ENCODE data around the gene ABCG1. TPM values are rescaled to one million over a fixed set of nuclear protein-coding genes. Genes with fewer than 3 reads are reported as not detected.
A peak's percentile ranks its signal among the peaks of the same experiment; 100 is the strongest.

The ABCG1 gene
- polyA plus RNA-seq, 2 of the 4 experiments (the other 2 are of a cell fraction): 2.3 to 5.1 TPM

DNA sequence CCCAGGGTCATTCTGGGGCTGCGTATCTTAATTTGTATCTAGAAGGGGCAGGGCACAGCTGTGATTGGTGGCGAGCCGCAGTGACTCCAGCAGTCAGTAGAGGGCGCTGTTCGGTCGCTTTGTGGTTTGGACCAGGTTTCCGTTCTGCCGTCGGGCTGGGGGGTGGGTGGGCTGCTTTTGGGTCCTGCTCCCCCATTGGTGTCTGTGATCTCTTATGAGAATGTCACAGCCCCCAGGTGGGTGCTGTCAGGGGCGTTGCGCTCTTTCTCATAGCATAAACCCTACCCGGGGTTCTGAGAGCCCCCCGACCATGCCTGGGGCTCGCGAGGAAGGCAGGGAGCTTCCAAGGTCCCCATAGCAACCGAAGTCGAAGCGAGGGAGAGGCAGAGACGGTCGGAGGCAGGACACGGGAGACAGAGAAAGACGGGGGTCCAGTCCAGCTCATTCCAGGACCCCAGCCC is 90.8 kb downstream of the ABCG1 start:
- Histone ChIP-seq H3K4me2 (peak overlapping the region; percentile 33; the same call in 1 of the 3 replicates), H3K4me3 (no peak overlapping the region), H3K4me1 (no peaks in the 10 kb centered on the region), H3K27ac (no peak overlapping the region), H3K9me3 (no peaks in the 10 kb centered on the region)
- TF ChIP-seq NR3C1 (IDR thresholded peaks at IDR 0.05) (no peak), JUNB (IDR thresholded peaks at IDR 0.05) (no peak), TFCP2L1 (CRISPR knock-in tag; IDR thresholded peaks at IDR 0.05) (no peak), CEBPB (IDR thresholded peaks at IDR 0.05) (no peak), GATA3 (IDR thresholded peaks at IDR 0.05; ENCODE audit: borderline replicate concordance) (no peak), SMC3 (IDR thresholded peaks at IDR 0.05) (peak; percentile 57), PHF8 (IDR thresholded peaks at IDR 0.05; ENCODE audit: borderline replicate concordance, low read depth) (no peak), ZC3H11A (IDR thresholded peaks at IDR 0.05) (no peak), HOXB5 (CRISPR knock-in tag; IDR thresholded peaks at IDR 0.05) (no peak), ZNF302 (CRISPR knock-in tag; IDR thresholded peaks at IDR 0.05) (no peak), RAD21 (conservative IDR thresholded peaks at IDR 0.05 in 1 of 2, IDR thresholded peaks at IDR 0.05 in 1 of 2) (peak; percentile 62 to 65)
- TF ChIP-seq, protein P1, sequence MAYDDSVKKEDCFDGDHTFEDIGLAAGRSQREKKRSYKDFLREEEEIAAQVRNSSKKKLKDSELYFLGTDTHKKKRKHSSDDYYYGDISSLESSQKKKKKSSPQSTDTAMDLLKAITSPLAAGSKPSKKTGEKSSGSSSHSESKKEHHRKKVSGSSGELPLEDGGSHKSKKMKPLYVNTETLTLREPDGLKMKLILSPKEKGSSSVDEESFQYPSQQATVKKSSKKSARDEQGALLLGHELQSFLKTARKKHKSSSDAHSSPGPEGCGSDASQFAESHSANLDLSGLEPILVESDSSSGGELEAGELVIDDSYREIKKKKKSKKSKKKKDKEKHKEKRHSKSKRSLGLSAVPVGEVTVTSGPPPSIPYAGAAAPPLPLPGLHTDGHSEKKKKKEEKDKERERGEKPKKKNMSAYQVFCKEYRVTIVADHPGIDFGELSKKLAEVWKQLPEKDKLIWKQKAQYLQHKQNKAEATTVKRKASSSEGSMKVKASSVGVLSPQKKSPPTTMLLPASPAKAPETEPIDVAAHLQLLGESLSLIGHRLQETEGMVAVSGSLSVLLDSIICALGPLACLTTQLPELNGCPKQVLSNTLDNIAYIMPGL (CRISPR knock-in tag; IDR thresholded peaks at IDR 0.05; ENCODE audit: borderline replicate concordance): no peak
- TF ChIP-seq, protein P2, sequence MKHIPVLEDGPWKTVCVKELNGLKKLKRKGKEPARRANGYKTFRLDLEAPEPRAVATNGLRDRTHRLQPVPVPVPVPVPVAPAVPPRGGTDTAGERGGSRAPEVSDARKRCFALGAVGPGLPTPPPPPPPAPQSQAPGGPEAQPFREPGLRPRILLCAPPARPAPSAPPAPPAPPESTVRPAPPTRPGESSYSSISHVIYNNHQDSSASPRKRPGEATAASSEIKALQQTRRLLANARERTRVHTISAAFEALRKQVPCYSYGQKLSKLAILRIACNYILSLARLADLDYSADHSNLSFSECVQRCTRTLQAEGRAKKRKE (CRISPR knock-in tag; IDR thresholded peaks at IDR 0.05; ENCODE audit: low read depth): no peak
- TF ChIP-seq, protein P3, sequence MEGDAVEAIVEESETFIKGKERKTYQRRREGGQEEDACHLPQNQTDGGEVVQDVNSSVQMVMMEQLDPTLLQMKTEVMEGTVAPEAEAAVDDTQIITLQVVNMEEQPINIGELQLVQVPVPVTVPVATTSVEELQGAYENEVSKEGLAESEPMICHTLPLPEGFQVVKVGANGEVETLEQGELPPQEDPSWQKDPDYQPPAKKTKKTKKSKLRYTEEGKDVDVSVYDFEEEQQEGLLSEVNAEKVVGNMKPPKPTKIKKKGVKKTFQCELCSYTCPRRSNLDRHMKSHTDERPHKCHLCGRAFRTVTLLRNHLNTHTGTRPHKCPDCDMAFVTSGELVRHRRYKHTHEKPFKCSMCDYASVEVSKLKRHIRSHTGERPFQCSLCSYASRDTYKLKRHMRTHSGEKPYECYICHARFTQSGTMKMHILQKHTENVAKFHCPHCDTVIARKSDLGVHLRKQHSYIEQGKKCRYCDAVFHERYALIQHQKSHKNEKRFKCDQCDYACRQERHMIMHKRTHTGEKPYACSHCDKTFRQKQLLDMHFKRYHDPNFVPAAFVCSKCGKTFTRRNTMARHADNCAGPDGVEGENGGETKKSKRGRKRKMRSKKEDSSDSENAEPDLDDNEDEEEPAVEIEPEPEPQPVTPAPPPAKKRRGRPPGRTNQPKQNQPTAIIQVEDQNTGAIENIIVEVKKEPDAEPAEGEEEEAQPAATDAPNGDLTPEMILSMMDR (IDR thresholded peaks at IDR 0.05): peak; percentile 52
- WGBS (ENCODE audit: missing lambda C conversion rate): 31% methylated on average over 6 of the region's 22 CpGs
- ChIA-PET POLR2A (no interaction called here), CTCF (interaction anchor here (0.6 to 3.0 kb wide), 28 partner anchors 9 to 228 kb away, joined by 3 to 15 read pairs (median 4); no protein-coding TSS in a partner anchor)
- FAIRE-seq (no peak), ATAC-seq (peak; percentile 48 to 85; a peak in 4 of 6 replicates), DNase-seq (ENCODE audit: low read depth in 1 of 2, low spot score in 1 of 2) (peak; percentile 11 to 33)

DNA sequence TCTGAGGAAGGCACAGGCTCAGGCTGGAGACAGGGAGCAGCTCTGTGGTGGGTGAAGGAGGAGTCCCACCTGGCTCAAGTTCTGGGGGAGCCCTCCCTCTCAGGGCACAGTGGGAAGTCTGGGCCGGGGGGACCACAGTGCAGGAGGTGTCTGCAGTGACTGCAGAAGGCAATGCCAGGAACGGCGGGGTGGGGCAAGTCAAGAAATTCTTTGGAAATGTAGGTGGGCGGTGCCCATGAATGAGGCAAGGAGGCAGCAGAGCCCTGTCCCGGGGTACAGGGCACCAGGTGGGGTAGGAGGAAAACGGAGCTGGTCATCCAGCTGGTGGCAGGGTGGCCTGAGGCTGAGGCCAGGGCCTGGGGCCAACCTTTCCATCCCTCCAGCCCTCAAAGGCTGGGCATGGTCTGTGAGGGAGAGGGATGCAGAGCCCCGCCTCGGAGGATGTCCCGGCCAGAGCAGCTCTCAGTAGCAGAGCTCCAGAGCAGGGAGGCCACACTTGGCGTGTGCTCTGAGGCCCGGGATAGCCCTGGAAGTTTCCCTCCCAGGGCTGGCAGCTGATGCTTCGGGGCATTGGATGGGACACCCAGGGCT is 91.6 kb downstream of the ABCG1 start:
- DNase-seq (ENCODE audit: low read depth in 1 of 2, low spot score in 1 of 2): no peak
- no peak for FAIRE-seq
- 82% methylated on average over 6 of the region's 12 CpGs for WGBS (ENCODE audit: missing lambda C conversion rate)
- POLR2A ChIA-PET: no interaction called here
- CTCF ChIA-PET: interaction anchor here (0.6 to 3.0 kb wide), 23 partner anchors 8 to 227 kb away, joined by 3 to 15 read pairs (median 5); no protein-coding TSS in a partner anchor
- TF ChIP-seq, protein P4, sequence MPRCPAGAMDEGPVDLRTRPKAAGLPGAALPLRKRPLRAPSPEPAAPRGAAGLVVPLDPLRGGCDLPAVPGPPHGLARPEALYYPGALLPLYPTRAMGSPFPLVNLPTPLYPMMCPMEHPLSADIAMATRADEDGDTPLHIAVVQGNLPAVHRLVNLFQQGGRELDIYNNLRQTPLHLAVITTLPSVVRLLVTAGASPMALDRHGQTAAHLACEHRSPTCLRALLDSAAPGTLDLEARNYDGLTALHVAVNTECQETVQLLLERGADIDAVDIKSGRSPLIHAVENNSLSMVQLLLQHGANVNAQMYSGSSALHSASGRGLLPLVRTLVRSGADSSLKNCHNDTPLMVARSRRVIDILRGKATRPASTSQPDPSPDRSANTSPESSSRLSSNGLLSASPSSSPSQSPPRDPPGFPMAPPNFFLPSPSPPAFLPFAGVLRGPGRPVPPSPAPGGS (IDR thresholded peaks at IDR 0.05): no peak
- TF ChIP-seq EHMT2 (IDR thresholded peaks at IDR 0.05; ENCODE audit: low read depth): no peak
- no peak for TF ChIP-seq KDM1A (IDR thresholded peaks at IDR 0.05; ENCODE audit: low read depth)
- TF ChIP-seq, protein P5, sequence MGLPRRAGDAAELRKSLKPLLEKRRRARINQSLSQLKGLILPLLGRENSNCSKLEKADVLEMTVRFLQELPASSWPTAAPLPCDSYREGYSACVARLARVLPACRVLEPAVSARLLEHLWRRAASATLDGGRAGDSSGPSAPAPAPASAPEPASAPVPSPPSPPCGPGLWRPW (IDR thresholded peaks at IDR 0.05): no peak
- no peak for TF ChIP-seq PHF8 (IDR thresholded peaks at IDR 0.05; ENCODE audit: borderline replicate concordance, low read depth)
- no peak for TF ChIP-seq KDM5A (IDR thresholded peaks at IDR 0.05)
- no peak for TF ChIP-seq CBX2 (IDR thresholded peaks at IDR 0.05; ENCODE audit: borderline replicate concordance, low read depth)
- TF ChIP-seq CEBPB (IDR thresholded peaks at IDR 0.05): no peak
- no peak for TF ChIP-seq POLR2AphosphoS2 (conservative IDR thresholded peaks at IDR 0.05; ENCODE audit: low read length)
- H3K4me3 ChIP-seq: no peak overlapping the region
- H3K9me3 ChIP-seq: no peaks in the 10 kb centered on the region
- no peak overlapping the region for H3K27ac ChIP-seq
- ATAC-seq: no peak
- no peak overlapping the region for H3K4me2 ChIP-seq
- no peaks in the 10 kb centered on the region for H3K4me1 ChIP-seq
